Peyer's patch (tissue), 4 donors: Measurements from ENCODE around the gene CENPO. TPM values are rescaled to one million over a fixed set of nuclear protein-coding genes. Genes with fewer than 3 reads are reported as not detected.
"Not testable (repeated sequence)": the region's sequence is repeated elsewhere in the genome, so short reads cannot be mapped to it uniquely, and the experiment has no call there.

Source experiments
- DNase-seq, 3 donors: peaks; one replicate each; pipeline ENCODE4 v3.0.0-alpha.2; 2017 to 2019
- H3K27ac ChIP-seq, 4 donors: fragments of 200-600 bp; sonication (generic); one replicate each; pipeline ENCODE4 v1.5.1; 2016 to 2019
- H3K27me3 ChIP-seq, 2 donors: fragments of 200-600 bp; sonication (generic); one replicate each; pipeline ENCODE4 v1.5.1; 2019
- H3K36me3 ChIP-seq, 3 donors: fragments of 200-600 bp; sonication (generic); one replicate each; pipeline ENCODE4 v1.5.1; 2016 to 2019
- H3K4me1 ChIP-seq, 4 donors: fragments of 200-600 bp; sonication (generic); one replicate each; pipeline ENCODE4 v1.5.1; 2016 to 2019
- H3K4me3 ChIP-seq, 4 donors: fragments of 200-600 bp; sonication (generic); 1 replicate in 3 of 4; 2 replicates in 1 of 4; pipeline ENCODE4 v1.5.1; 2016 to 2019; ENCODE audit warnings: mild to moderate bottlenecking in 1 of 4
- H3K9me3 ChIP-seq, 4 donors: fragments of 200-600 bp; sonication (generic); one replicate each; pipeline ENCODE4 v1.5.1; 2016 to 2019; ENCODE audit warnings: mild to moderate bottlenecking in 1 of 4
- POLR2A ChIP-seq, 2 donors: fragments of 450-650 bp; IDR thresholded peaks; one replicate each; pipeline ENCODE4 v1.5.1; 2017; ENCODE audit warnings: antibody characterized with exemption in 2 of 2, mild to moderate bottlenecking in 2 of 2, moderate library complexity in 2 of 2
- total RNA-seq, 4 donors: library from RNA; depleted of rRNA; stranded (reverse); fragments of >200 nt; gene quantifications; one replicate each; pipeline ENCODE4 v1.1.0, GENCODE V29; 2016
- TF ChIP-seq, protein P1 (sequence below), 6 experiments: fragments of 450-650 bp in 4 of 6; fragments of 200-600 bp in 2 of 6; sonication (generic) in 1 of 6; IDR thresholded peaks; one replicate each; pipeline ENCODE4 v1.5.1; 2017 to 2019; ENCODE audit warnings: antibody characterized with exemption in 6 of 6, mild to moderate bottlenecking in 3 of 6, moderate library complexity in 1 of 6

Gene CENPO
- total RNA-seq, 4 donors from 2014 or later: 8.5 to 10.7 (median 10.0) TPM

DNA sequence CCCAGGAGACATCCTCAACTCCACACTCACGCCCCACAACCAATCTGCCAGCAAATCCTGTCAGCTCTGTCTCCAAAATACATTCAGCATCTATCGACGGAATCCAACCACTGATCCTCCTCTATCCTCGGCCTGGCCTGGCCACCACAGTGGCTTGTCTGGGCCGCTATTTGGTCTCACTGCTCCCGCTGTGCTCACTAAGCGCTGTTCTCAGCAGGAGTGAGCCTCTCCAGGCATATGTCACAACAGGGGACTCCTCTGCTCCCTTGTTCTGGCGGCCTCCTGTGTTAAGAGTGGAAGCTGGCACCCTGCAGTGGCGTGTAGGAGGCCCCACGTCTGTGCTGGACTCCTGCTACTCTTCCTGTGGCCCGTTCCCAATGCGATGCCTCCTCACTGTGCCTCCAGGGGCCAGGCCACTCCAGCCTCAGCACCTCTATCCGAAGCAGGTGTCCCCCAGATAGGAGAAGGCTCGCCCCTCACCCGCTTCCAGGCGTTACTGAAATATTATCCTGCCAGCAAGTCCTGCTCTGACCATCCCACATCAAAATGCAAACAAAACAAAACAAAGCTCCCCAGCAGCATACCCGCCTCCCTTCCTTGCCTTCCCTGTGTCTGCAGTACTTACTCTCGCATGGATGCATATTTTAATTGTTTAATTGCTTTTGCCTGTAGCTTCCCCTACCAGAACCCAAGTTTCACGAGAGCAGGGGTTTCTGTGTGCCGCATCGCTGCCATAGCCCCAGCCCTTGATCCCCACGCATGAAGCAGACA, 39.9 kb downstream of the CENPO start:
- peak in 1 of 3 donors; percentile 28 for DNase-seq
- no peaks in the 10 kb centered on the region for H3K27me3 ChIP-seq
- no peak overlapping the region for H3K27ac ChIP-seq
- no peak overlapping the region for H3K4me3 ChIP-seq
- H3K4me1 ChIP-seq: no peaks in the 10 kb centered on the region
- no peaks in the 10 kb centered on the region for H3K9me3 ChIP-seq
- H3K36me3 ChIP-seq: peaks cover 0 to 32% (median 0%) of the 10 kb centered on the region in 3 donors
- no peak for TF ChIP-seq POLR2A (IDR thresholded peaks at IDR 0.05)
- TF ChIP-seq, protein P1, sequence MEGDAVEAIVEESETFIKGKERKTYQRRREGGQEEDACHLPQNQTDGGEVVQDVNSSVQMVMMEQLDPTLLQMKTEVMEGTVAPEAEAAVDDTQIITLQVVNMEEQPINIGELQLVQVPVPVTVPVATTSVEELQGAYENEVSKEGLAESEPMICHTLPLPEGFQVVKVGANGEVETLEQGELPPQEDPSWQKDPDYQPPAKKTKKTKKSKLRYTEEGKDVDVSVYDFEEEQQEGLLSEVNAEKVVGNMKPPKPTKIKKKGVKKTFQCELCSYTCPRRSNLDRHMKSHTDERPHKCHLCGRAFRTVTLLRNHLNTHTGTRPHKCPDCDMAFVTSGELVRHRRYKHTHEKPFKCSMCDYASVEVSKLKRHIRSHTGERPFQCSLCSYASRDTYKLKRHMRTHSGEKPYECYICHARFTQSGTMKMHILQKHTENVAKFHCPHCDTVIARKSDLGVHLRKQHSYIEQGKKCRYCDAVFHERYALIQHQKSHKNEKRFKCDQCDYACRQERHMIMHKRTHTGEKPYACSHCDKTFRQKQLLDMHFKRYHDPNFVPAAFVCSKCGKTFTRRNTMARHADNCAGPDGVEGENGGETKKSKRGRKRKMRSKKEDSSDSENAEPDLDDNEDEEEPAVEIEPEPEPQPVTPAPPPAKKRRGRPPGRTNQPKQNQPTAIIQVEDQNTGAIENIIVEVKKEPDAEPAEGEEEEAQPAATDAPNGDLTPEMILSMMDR (IDR thresholded peaks at IDR 0.05): no peak

DNA sequence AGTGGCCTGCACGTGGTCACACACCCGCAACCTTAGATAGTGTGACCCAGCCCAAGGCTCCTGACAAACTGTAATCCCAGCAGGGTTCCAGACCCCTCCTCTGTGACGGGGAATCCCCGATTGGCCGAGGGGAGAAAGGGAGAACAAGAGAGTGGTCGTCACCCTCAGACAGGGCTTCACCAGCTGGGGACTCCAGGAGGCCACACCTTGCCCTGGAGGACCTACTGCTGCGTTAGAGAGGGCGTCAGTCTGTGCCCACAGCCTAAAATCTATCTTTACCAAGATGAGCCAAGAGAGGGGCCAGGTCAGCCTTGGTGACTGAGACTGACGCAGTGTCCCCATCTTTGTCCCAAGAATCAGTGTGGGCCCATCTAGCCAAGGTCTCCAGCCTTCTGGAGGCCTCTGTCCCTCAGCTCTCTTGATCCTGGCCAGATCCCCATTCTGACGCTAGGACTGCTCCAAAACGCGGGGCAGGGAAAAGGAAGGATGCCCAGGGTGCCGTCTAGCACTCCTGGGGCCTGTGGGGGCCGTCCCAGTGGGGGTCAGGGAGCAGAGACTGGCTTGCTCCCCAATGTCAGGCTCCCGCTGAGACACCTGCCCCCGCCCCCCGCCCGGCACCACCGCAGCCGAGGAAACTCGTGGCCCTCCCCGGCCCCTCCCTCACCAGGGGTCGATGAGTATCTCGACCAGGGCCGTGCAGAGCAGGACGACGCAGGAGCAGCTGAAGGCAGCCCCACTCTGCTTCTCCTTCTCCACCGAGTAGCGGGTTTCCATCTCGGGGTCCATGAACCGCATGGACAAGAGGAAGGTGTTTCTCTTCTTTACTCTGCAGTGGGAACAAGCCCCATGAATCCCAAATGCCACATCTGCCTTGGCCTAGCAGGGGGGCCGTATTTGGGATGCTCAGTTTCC, 40.9 kb downstream of the CENPO start:
- TF ChIP-seq, protein P1 (IDR thresholded peaks at IDR 0.05): no peak
- TF ChIP-seq POLR2A (IDR thresholded peaks at IDR 0.05): no peak
- Histone ChIP-seq H3K9me3 (no peaks in the 10 kb centered on the region), H3K27ac (no peak overlapping the region), H3K4me3 (no peak overlapping the region), H3K4me1 (no peaks in the 10 kb centered on the region), H3K36me3 (peaks cover 0 to 32% (median 0%) of the 10 kb centered on the region in 3 donors), H3K27me3 (no peaks in the 10 kb centered on the region)
- peak in 1 of 3 donors; percentile 43 for DNase-seq

DNA sequence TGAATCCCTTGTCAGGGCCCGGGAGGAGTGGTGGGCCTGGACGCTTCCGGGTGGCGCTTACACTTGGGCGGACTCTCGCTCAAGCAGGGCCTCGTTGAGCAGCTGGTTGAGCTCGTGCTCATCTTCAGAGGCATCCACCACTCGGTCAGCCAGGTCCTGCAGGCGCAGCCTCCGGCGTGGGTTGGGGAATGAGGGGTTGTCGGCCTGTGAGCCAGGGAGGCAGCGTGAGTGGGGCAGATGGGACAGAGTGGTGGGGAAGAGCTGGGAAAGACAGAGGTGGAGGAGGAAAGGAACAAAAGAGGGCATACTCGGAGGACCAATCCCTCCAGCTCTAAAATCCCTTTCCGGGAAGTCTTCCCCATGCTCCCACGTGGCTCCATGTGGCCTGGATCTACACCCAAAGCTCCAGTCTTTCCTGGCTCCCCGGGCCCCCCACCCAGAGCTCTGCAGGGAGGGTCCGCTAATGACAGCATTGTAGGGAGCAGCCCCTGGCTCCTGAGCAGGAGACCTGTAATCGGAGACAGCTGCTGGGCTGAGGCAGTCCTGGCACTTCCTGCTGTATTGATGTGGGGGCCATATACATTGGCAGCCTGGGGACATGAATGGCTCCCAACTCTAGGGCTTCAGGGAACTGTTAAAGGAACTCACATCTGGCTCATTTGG, 41.6 kb downstream of the CENPO start:
- Histone ChIP-seq H3K27me3 (no peaks in the 10 kb centered on the region), H3K4me3 (no peak overlapping the region), H3K4me1 (no peaks in the 10 kb centered on the region), H3K36me3 (peaks cover 0 to 34% (median 0%) of the 10 kb centered on the region in 3 donors), H3K27ac (no peak overlapping the region), H3K9me3 (no peaks in the 10 kb centered on the region)
- TF ChIP-seq, protein P1 (IDR thresholded peaks at IDR 0.05): no peak
- no peak for TF ChIP-seq POLR2A (IDR thresholded peaks at IDR 0.05)
- peak in 1 of 3 donors; percentile 30 for DNase-seq

DNA sequence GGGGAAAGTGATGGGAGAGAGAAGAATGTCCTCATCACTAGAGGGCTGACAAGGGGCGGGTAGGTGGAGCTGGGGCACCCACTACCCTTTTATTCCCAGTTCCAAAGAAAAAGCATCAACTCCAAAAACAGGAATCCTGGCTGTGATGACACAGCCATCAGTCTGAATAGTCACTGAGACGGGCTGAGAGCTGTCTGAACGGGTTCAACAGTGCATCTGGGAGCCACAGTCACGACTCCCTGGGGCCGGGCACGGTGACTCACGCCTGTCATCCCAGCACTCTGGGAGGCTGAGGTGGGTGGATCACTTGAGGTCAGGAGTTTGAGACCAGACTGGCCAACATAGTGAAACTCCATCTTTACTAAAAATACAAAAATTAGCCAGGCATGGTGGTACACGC, 42.2 kb downstream of the CENPO start:
- peak in 1 of 3 donors; percentile 12 for DNase-seq

DNA sequence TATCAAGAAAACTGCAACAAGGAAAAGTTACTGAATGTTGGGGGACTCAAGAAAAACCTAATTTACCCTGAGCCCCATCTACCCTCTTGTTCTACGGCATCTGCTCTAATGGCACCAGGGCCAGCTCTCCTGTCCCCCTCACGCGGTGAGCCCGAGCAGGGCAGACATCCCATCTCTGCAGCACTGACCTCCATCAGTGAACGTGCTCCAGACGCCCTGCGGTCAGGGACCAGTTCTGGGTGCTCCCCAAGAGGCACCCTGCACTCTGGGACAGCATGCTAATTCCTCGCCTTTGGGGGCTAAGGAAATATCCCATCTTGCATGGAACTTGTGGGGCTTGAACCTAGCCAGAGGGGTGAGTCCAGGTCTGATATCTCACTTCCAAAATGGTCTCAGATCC, 43.0 kb downstream of the CENPO start:
- peaks cover 0 to 44% (median 0%) of the 10 kb centered on the region in 3 donors for H3K36me3 ChIP-seq
- TF ChIP-seq, protein P1 (IDR thresholded peaks at IDR 0.05): no peak
- TF ChIP-seq POLR2A (IDR thresholded peaks at IDR 0.05): no peak
- no peaks in the 10 kb centered on the region for H3K9me3 ChIP-seq

More for the DNA sequence above, 42.2 kb downstream of the CENPO start:
- peaks cover 0 to 40% (median 0%) of the 10 kb centered on the region in 3 donors for H3K36me3 ChIP-seq
- not testable (repeated sequence) for H3K27ac ChIP-seq, H3K9me3 ChIP-seq, H3K4me3 ChIP-seq, H3K4me1 ChIP-seq, H3K27me3 ChIP-seq

More for the DNA sequence above, 43.0 kb downstream of the CENPO start:
- H3K27ac ChIP-seq: no peak overlapping the region
- no peak for DNase-seq
- no peaks in the 10 kb centered on the region for H3K4me1 ChIP-seq
- no peaks in the 10 kb centered on the region for H3K27me3 ChIP-seq
- no peak overlapping the region for H3K4me3 ChIP-seq
